ENCODE results near the gene TMED4. TPM values are rescaled to one million over a fixed set of nuclear protein-coding genes. Genes with fewer than 3 reads are reported as not detected.

The TMED4 gene
- total and polyA plus RNA-seq, 2 donors (not counting 1 experiment from before 2014, with no cell fraction given) = 84.1 to 102 TPM

DNA sequence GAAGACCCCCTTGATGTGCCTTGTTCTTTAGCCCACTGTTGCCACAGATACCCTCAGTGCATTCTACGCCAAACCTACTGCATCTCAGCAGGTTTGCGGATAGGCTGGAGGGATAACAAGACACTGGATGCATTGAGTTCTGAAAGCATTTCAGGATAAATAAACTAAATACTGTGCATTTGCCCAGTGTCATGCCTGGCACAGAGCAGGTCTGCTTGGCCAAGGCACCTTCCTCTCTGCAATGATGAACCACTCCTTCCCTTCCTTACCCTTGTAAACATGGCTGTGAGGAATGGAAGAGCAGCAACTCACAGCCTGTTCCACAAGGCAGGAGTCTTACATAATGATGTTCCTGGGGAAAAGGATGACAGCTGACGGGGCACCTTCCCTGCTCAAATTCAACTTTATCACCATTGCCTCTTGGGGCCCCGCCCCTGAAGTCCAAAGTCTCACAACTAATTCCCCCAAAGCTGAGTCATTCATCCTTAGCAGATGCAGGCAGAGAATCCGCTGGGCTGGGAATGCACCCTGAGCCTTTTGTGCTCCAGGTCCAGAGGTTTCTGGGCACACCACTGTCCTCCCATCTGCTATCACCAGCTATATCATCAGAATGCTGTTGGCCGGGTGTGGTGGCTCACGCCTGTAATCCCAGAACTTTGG, 19.9 kb downstream of the TMED4 start:
- no peak overlapping the region for H3K4me2 ChIP-seq (replicated peaks; ENCODE audit: low read depth, low read length, poor library complexity, severe bottlenecking)
- H3K27me3 ChIP-seq (replicated peaks in 1 of 4; ENCODE audit: control extremely low read depth in 1 of 4, control insufficient read depth in 3 of 4, insufficient read depth in 4 of 4, low read length in 3 of 4) = no peaks in the 10 kb centered on the region
- no peak overlapping the region for H3K4me3 ChIP-seq (ENCODE audit: control extremely low read depth in 1 of 5, extremely low read depth in 1 of 5, insufficient read depth in 1 of 5, low read depth in 2 of 5, low read length in 4 of 5)
- 93% methylated on average over 5 of the region's 7 CpGs for WGBS (ENCODE audit: insufficient coverage)
- no peak for DNase-seq
- H3K79me2 ChIP-seq (ENCODE audit: control insufficient read depth, insufficient read depth, low read length) = peaks cover 4% of the 10 kb centered on the region
- no peak overlapping the region for H3K27ac ChIP-seq (ENCODE audit: low read length in 2 of 2)
- TF ChIP-seq, protein P1, sequence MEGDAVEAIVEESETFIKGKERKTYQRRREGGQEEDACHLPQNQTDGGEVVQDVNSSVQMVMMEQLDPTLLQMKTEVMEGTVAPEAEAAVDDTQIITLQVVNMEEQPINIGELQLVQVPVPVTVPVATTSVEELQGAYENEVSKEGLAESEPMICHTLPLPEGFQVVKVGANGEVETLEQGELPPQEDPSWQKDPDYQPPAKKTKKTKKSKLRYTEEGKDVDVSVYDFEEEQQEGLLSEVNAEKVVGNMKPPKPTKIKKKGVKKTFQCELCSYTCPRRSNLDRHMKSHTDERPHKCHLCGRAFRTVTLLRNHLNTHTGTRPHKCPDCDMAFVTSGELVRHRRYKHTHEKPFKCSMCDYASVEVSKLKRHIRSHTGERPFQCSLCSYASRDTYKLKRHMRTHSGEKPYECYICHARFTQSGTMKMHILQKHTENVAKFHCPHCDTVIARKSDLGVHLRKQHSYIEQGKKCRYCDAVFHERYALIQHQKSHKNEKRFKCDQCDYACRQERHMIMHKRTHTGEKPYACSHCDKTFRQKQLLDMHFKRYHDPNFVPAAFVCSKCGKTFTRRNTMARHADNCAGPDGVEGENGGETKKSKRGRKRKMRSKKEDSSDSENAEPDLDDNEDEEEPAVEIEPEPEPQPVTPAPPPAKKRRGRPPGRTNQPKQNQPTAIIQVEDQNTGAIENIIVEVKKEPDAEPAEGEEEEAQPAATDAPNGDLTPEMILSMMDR (IDR thresholded peaks at IDR 0.05) = no peak
- TF ChIP-seq EZH2 (IDR thresholded peaks at IDR 0.05; ENCODE audit: borderline replicate concordance, insufficient read depth, low read depth, low read length, poor library complexity, severe bottlenecking) = no peak
- H3K9me3 Mint-ChIP-seq (ENCODE audit: insufficient read depth) = no peaks in the 10 kb centered on the region
- no peaks in the 10 kb centered on the region for H3K4me1 ChIP-seq (ENCODE audit: control insufficient read depth in 2 of 2, insufficient read depth in 2 of 2, low read length in 2 of 2)
- intact Hi-C loops (cut with micrococcal nuclease) = no loop called here
- H3K36me3 ChIP-seq (replicated peaks in 1 of 2; ENCODE audit: control extremely low read depth in 1 of 2, control insufficient read depth in 1 of 2, extremely low read depth in 1 of 2, insufficient read depth in 2 of 2, low read length in 1 of 2) = peaks cover 2 to 29% of the 10 kb centered on the region in 2 experiments
- no peaks in the 10 kb centered on the region for H3K27me3 Mint-ChIP-seq
- ChIA-PET CTCF (no interaction called here), POLR2A (no interaction called here)
- no peak overlapping the region for H2AFZ ChIP-seq (ENCODE audit: insufficient read depth, low read depth, low read length, poor library complexity, severe bottlenecking)
- peaks cover 9% of the 10 kb centered on the region for H4K20me1 ChIP-seq (ENCODE audit: control insufficient read depth, insufficient read depth, low read length, poor library complexity, severe bottlenecking)
- no peaks in the 10 kb centered on the region for H3K4me1 Mint-ChIP-seq
- H3K4me3 Mint-ChIP-seq = no peak overlapping the region
- H3K9ac ChIP-seq (ENCODE audit: low read length) = no peak overlapping the region
- ATAC-seq (ENCODE audit: low read depth) = no peak
- H3K9me3 ChIP-seq (ENCODE audit: control extremely low read depth in 1 of 3, control insufficient read depth in 2 of 3, insufficient read depth in 1 of 3, low read length in 2 of 3) = no peaks in the 10 kb centered on the region
- H3K27ac Mint-ChIP-seq = no peak overlapping the region

DNA sequence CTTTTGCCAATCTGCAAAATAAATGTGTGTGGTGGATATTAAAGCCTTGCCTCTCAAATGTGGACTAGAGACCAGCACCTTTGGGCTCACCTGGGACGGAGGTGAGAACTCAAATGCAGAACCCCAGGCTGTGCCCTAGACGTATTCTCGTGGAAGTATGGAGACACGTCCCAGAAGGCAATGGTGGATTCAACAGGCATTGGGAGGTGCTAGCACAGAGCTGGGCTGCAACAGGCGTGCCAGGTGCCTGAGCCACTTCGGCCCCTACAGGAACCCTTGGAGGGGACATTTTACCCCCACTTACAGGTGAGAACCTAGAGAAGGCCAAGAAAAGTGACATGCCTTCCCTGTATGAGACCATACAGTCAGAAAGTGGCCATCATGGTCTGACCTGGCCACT, 20.6 kb downstream of the TMED4 start:
- no peaks in the 10 kb centered on the region for H3K4me1 ChIP-seq (ENCODE audit: control insufficient read depth in 2 of 2, insufficient read depth in 2 of 2, low read length in 2 of 2)
- 97% methylated on average over 6 of the region's 6 CpGs for WGBS (ENCODE audit: insufficient coverage)

More for the DNA sequence above, 20.6 kb downstream of the TMED4 start:
- Mint-ChIP-seq H3K4me1 (no peaks in the 10 kb centered on the region), H3K27me3 (no peaks in the 10 kb centered on the region), H3K27ac (no peak overlapping the region), H3K9me3 (ENCODE audit: insufficient read depth) (no peaks in the 10 kb centered on the region), H3K4me3 (no peak overlapping the region)
- ChIA-PET POLR2A (no interaction called here), CTCF (no interaction called here)
- ATAC-seq (ENCODE audit: low read depth) = no peak
- Histone ChIP-seq H3K27ac (ENCODE audit: low read length in 2 of 2) (no peak overlapping the region), H3K4me3 (ENCODE audit: control extremely low read depth in 1 of 5, extremely low read depth in 1 of 5, insufficient read depth in 1 of 5, low read depth in 2 of 5, low read length in 4 of 5) (no peak overlapping the region), H3K79me2 (ENCODE audit: control insufficient read depth, insufficient read depth, low read length) (peaks cover 4% of the 10 kb centered on the region), H3K4me2 (replicated peaks; ENCODE audit: low read depth, low read length, poor library complexity, severe bottlenecking) (no peak overlapping the region), H2AFZ (ENCODE audit: insufficient read depth, low read depth, low read length, poor library complexity, severe bottlenecking) (no peak overlapping the region), H3K9me3 (ENCODE audit: control extremely low read depth in 1 of 3, control insufficient read depth in 2 of 3, insufficient read depth in 1 of 3, low read length in 2 of 3) (no peaks in the 10 kb centered on the region), H4K20me1 (ENCODE audit: control insufficient read depth, insufficient read depth, low read length, poor library complexity, severe bottlenecking) (peaks cover 9% of the 10 kb centered on the region), H3K36me3 (replicated peaks in 1 of 2; ENCODE audit: control extremely low read depth in 1 of 2, control insufficient read depth in 1 of 2, extremely low read depth in 1 of 2, insufficient read depth in 2 of 2, low read length in 1 of 2) (peaks cover 2 to 25% of the 10 kb centered on the region in 2 experiments), H3K9ac (ENCODE audit: low read length) (no peak overlapping the region), H3K27me3 (replicated peaks in 1 of 4; ENCODE audit: control extremely low read depth in 1 of 4, control insufficient read depth in 3 of 4, insufficient read depth in 4 of 4, low read length in 3 of 4) (no peaks in the 10 kb centered on the region)
- TF ChIP-seq, protein P1 (IDR thresholded peaks at IDR 0.05) = no peak
- no peak for TF ChIP-seq EZH2 (IDR thresholded peaks at IDR 0.05; ENCODE audit: borderline replicate concordance, insufficient read depth, low read depth, low read length, poor library complexity, severe bottlenecking)
- DNase-seq = no peak
- intact Hi-C loops (cut with micrococcal nuclease) = no loop called here

Measured in B cell (primary cell).